Calu3 (cell line): ENCODE data around the gene KIAA0825. TPM values are rescaled to one million over a fixed set of nuclear protein-coding genes. Genes with fewer than 3 reads are reported as not detected.

ENCODE experiments used
- BruUV-seq: library from RNA; stranded (reverse); fragments of 400-500 nt; replicated peaks from 2 replicates; lab custom pipeline; 2021; lab: Mats Ljungman, UMichigan
- CTCF ChIA-PET: fragments of 300-600 bp; sonication (Branson Sonifier 250); formaldehyde crosslinking; loops from one replicate; lab custom pipeline; 2022; ENCODE audit warnings: antibody characterized with exemption; lab: Charles Lee
- DNase-seq: peaks from one replicate; pipeline ENCODE4 v3.0.0; 2022
- H3K27ac Mint-ChIP-seq: one replicate; pipeline ENCODE4 v1.8.0; 2022; ENCODE audit warnings: mixed read lengths; ENCODE audit not compliant: unreplicated experiment
- H3K27me3 Mint-ChIP-seq: one replicate; pipeline ENCODE4 v1.8.0; 2022; ENCODE audit warnings: mixed read lengths; ENCODE audit not compliant: unreplicated experiment
- H3K36me3 Mint-ChIP-seq: one replicate; pipeline ENCODE4 v1.8.0; 2022; ENCODE audit warnings: mild to moderate bottlenecking, moderate library complexity, mixed read lengths; ENCODE audit not compliant: insufficient read depth, unreplicated experiment
- H3K4me1 Mint-ChIP-seq: one replicate; pipeline ENCODE4 v1.8.0; 2022; ENCODE audit warnings: mild to moderate bottlenecking, low read depth, mixed read lengths; ENCODE audit not compliant: unreplicated experiment
- H3K4me3 Mint-ChIP-seq: one replicate; pipeline ENCODE4 v1.8.0; 2022; ENCODE audit warnings: mild to moderate bottlenecking, low read depth, moderate library complexity, mixed read lengths; ENCODE audit not compliant: unreplicated experiment
- H3K9me3 Mint-ChIP-seq: one replicate; pipeline ENCODE4 v1.8.0; 2022; ENCODE audit warnings: low read depth, mixed read lengths; ENCODE audit not compliant: unreplicated experiment
- CTCF ChIP-seq: fragments of 200-600 bp; IDR thresholded peaks from one replicate; pipeline ENCODE4 v1.8.0; 2022; ENCODE audit warnings: antibody characterized with exemption; ENCODE audit not compliant: unreplicated experiment
- intact Hi-C: fragments of 100-400 bp; cut with micrococcal nuclease; formaldehyde crosslinking; loops from one replicate; pipeline ENCODE4 v1.10.0; 2022; ENCODE audit not compliant: unreplicated experiment
- total RNA-seq: library from RNA; stranded (reverse); gene quantifications from 2 replicates; pipeline ENCODE4 v1.2.3, GENCODE V29; 2022

KIAA0825 gene
- total RNA-seq, 1 experiment from 2014 or later: 1.9 TPM

GRCh38 chr5:94544875-94545547, 73.4 kb downstream of the KIAA0825 start:
- CTCF ChIA-PET: no interaction called here
- Mint-ChIP-seq H3K36me3 (no peaks in the 10 kb centered on the region), H3K4me1 (no peaks in the 10 kb centered on the region), H3K27ac (no peak overlapping the region), H3K4me3 (no peak overlapping the region), H3K27me3 (no peaks in the 10 kb centered on the region), H3K9me3 (peaks cover 8% of the 10 kb centered on the region)
- no TSS peak for BruUV-seq
- intact Hi-C loops: no loop called here
- no peak for DNase-seq
- no peak for TF ChIP-seq CTCF

- no peaks in the 10 kb centered on the region for H3K36me3 Mint-ChIP-seq
- no peak for TF ChIP-seq CTCF
- intact Hi-C loops: no loop called here
- H3K4me1 Mint-ChIP-seq: no peaks in the 10 kb centered on the region
- DNase-seq: no peak
- no TSS peak for BruUV-seq
- H3K27me3 Mint-ChIP-seq: no peaks in the 10 kb centered on the region
- H3K4me3 Mint-ChIP-seq: no peak overlapping the region
- CTCF ChIA-PET: no interaction called here
- H3K9me3 Mint-ChIP-seq: peaks cover 9% of the 10 kb centered on the region
- H3K27ac Mint-ChIP-seq: no peak overlapping the region
Observed at GRCh38 chr5:94544031-94544650, 74.3 kb downstream of the KIAA0825 start.

- Mint-ChIP-seq H3K4me3 (no peak overlapping the region), H3K9me3 (peaks cover 12% of the 10 kb centered on the region), H3K27me3 (no peaks in the 10 kb centered on the region), H3K36me3 (no peaks in the 10 kb centered on the region), H3K4me1 (no peaks in the 10 kb centered on the region), H3K27ac (no peak overlapping the region)
- no TSS peak for BruUV-seq
- no peak for DNase-seq
- CTCF ChIA-PET: no interaction called here
- intact Hi-C loops: no loop called here
- no peak for TF ChIP-seq CTCF
Observed at GRCh38 chr5:94540856-94541494, 77.4 kb downstream of the KIAA0825 start.

- no peak for TF ChIP-seq CTCF
- no peaks in the 10 kb centered on the region for H3K36me3 Mint-ChIP-seq
- no peak for DNase-seq
- H3K27ac Mint-ChIP-seq: no peak overlapping the region
- peaks cover 8% of the 10 kb centered on the region for H3K9me3 Mint-ChIP-seq
- H3K4me3 Mint-ChIP-seq: no peak overlapping the region
- intact Hi-C loops: no loop called here
- H3K4me1 Mint-ChIP-seq: no peaks in the 10 kb centered on the region
- CTCF ChIA-PET: interaction anchor here (0.9 kb wide), 1 partner anchor 9 kb away, joined by 3 read pairs; no protein-coding TSS in a partner anchor
- H3K27me3 Mint-ChIP-seq: no peaks in the 10 kb centered on the region
- BruUV-seq: no TSS peak
Observed at GRCh38 chr5:94538260-94538659, 80.1 kb downstream of the KIAA0825 start.
